IMR-90 (cell line): ENCODE measurements around the gene PEX10. TPM values are rescaled to one million over a fixed set of nuclear protein-coding genes. Genes with fewer than 3 reads are reported as not detected.

Experiments
- ATAC-seq: fragments of 200-7000 bp; cut with Tn5 transposase; 2 replicates; pipeline ENCODE4 v1.9.1; 2020; ENCODE audit warnings: low read depth, mild to moderate bottlenecking, moderate library complexity
- BruUV-seq: library from RNA; stranded (reverse); fragments of 400-500 nt; replicated peaks from 2 replicates; lab custom pipeline; 2021; lab: Mats Ljungman, UMichigan
- CTCF ChIA-PET: fragments of 300-600 bp; formaldehyde crosslinking; extraction: SDS; loops from one replicate; lab custom pipeline; 2021; ENCODE audit warnings: antibody characterized with exemption; lab: Yijun Ruan, JAX
- POLR2A ChIA-PET: fragments of 300-600 bp; sonication (Branson Sonifier 250); formaldehyde crosslinking; loops from one replicate; lab custom pipeline; 2022; ENCODE audit warnings: antibody characterized with exemption; ENCODE audit not compliant: unreplicated experiment; lab: Charles Lee
- DNase-seq: peaks from one replicate; pipeline ENCODE4 v3.0.0; 2013
- H2AFZ ChIP-seq: replicated peaks from 2 replicates; pipeline ENCODE3; 2013; ENCODE audit warnings: low read length, mild to moderate bottlenecking; ENCODE audit not compliant: poor library complexity
- H2AK5ac ChIP-seq: 2 replicates; pipeline ENCODE4 v1.6.1; 2013; ENCODE audit warnings: low read depth, low read length, inconsistent platforms
- H2AK9ac ChIP-seq: replicated peaks from 2 replicates; pipeline ENCODE3; 2013; ENCODE audit warnings: mild to moderate bottlenecking, low read depth, low read length, moderate library complexity; ENCODE audit not compliant: poor library complexity
- H2BK120ac ChIP-seq: 2 replicates; pipeline ENCODE4 v1.6.1; 2013; ENCODE audit warnings: low read depth, low read length, inconsistent platforms
- H2BK15ac ChIP-seq: 3 replicates; pipeline ENCODE4 v1.6.1; 2013; ENCODE audit warnings: low read depth, low read length, inconsistent platforms
- H2BK20ac ChIP-seq: 2 replicates; pipeline ENCODE4 v1.6.1; 2013; ENCODE audit warnings: low read depth, mild to moderate bottlenecking, inconsistent platforms, low read length, moderate library complexity
- H2BK5ac ChIP-seq: 2 replicates; pipeline ENCODE4 v1.6.1; 2013; ENCODE audit warnings: mild to moderate bottlenecking, low read depth, low read length, inconsistent platforms; ENCODE audit not compliant: poor library complexity, severe bottlenecking
- H3K14ac ChIP-seq: replicated peaks from 2 replicates; pipeline ENCODE4 v1.6.1; 2013; ENCODE audit warnings: low read depth, low read length, inconsistent platforms
- H3K18ac ChIP-seq: 2 replicates; pipeline ENCODE4 v1.6.1; 2013; ENCODE audit warnings: low read depth, low read length, control low read depth
- H3K23ac ChIP-seq: 2 replicates; pipeline ENCODE4 v1.6.1; 2013; ENCODE audit warnings: low read depth, low read length, inconsistent platforms
- H3K27ac ChIP-seq: 2 replicates; pipeline ENCODE4 v1.5.1; 2013; ENCODE audit warnings: mild to moderate bottlenecking, control low read depth, low read length; ENCODE audit not compliant: insufficient read depth
- H3K27me3 ChIP-seq: 2 replicates; pipeline ENCODE4 v1.6.1; 2013; ENCODE audit warnings: low read length; ENCODE audit not compliant: control insufficient read depth, insufficient read depth
- H3K36me3 ChIP-seq: 2 replicates; pipeline ENCODE4 v1.6.1; 2013; ENCODE audit warnings: low read length, mixed read lengths; ENCODE audit not compliant: control insufficient read depth, insufficient read depth
- H3K4ac ChIP-seq: 2 replicates; pipeline ENCODE4 v1.6.1; 2013; ENCODE audit warnings: low read depth, low read length, inconsistent platforms
- H3K4me1 ChIP-seq: 2 replicates; pipeline ENCODE4 v1.6.1; 2013; ENCODE audit warnings: low read length, mixed read lengths; ENCODE audit not compliant: control insufficient read depth, insufficient read depth
- H3K4me2 ChIP-seq: 2 replicates; pipeline ENCODE4 v1.6.1; 2013; ENCODE audit warnings: low read depth, mild to moderate bottlenecking, control low read depth, low read length, moderate library complexity
- H3K4me3 ChIP-seq: 2 replicates; pipeline ENCODE4 v1.5.1; 2013; ENCODE audit warnings: low read depth, mild to moderate bottlenecking, control low read depth, low read length, moderate library complexity; ENCODE audit not compliant: insufficient read depth
- H3K56ac ChIP-seq: 2 replicates; pipeline ENCODE4 v1.6.1; 2013; ENCODE audit warnings: low read length, inconsistent platforms; ENCODE audit not compliant: insufficient read depth; ENCODE audit errors: extremely low read depth
- H3K79me1 ChIP-seq, 2 experiments: 2 replicates each; pipeline ENCODE4 v1.6.1; 2013; ENCODE audit warnings: low read length in 2 of 2, inconsistent platforms in 1 of 2, low read depth in 1 of 2
- H3K9ac ChIP-seq: 2 replicates; pipeline ENCODE4 v1.6.1; 2013; ENCODE audit warnings: low read depth, low read length, control low read depth
- H3K9me1 ChIP-seq: 2 replicates; pipeline ENCODE4 v1.6.1; 2013; ENCODE audit warnings: low read length, inconsistent platforms; ENCODE audit not compliant: insufficient read depth
- H3K9me3 ChIP-seq: 2 replicates; pipeline ENCODE4 v1.6.1; 2013; ENCODE audit warnings: low read length; ENCODE audit not compliant: control insufficient read depth, insufficient read depth
- H4K20me1 ChIP-seq: 2 replicates; pipeline ENCODE4 v1.6.1; 2013; ENCODE audit warnings: low read length, inconsistent platforms; ENCODE audit not compliant: insufficient read depth
- H4K5ac ChIP-seq: 2 replicates; pipeline ENCODE4 v1.6.1; 2013; ENCODE audit warnings: mild to moderate bottlenecking, low read depth, low read length, control low read depth
- H4K8ac ChIP-seq, 2 experiments: 2 replicates each; pipeline ENCODE4 v1.6.1; 2013; ENCODE audit warnings: low read depth in 2 of 2, low read length in 2 of 2, control low read depth in 1 of 2, inconsistent platforms in 1 of 2
- H4K91ac ChIP-seq: 2 replicates; pipeline ENCODE4 v1.6.1; 2013; ENCODE audit warnings: low read depth, low read length, inconsistent platforms; ENCODE audit not compliant: insufficient read depth
- BHLHE40 ChIP-seq: fragments of 150-350 bp; IDR thresholded peaks from 2 replicates; pipeline ENCODE4 v1.6.1; 2016; ENCODE audit warnings: mild to moderate bottlenecking, low read depth, low read length
- CEBPB ChIP-seq: IDR thresholded peaks from 2 replicates; pipeline ENCODE4 v1.6.1; 2012; ENCODE audit warnings: low read depth, low read length, improper control_type of control experiment
- CHD1 ChIP-seq: IDR thresholded peaks from 2 replicates; pipeline ENCODE4 v1.6.1; 2012; ENCODE audit warnings: low read depth, low read length, improper control_type of control experiment
- MAFK ChIP-seq: IDR thresholded peaks from 2 replicates; pipeline ENCODE4 v1.6.1; 2012; ENCODE audit warnings: low read depth, low read length, improper control_type of control experiment
- POLR2A ChIP-seq: IDR thresholded peaks from 2 replicates; pipeline ENCODE4 v1.6.1; 2012; ENCODE audit warnings: mild to moderate bottlenecking, low read depth, low read length
- RFX5 ChIP-seq: IDR thresholded peaks from 2 replicates; pipeline ENCODE4 v1.8.0; 2012; ENCODE audit warnings: low read depth, mild to moderate bottlenecking, low read length, moderate library complexity
- whole genome bisulfite sequencing, 2 experiments: methylation state at CpG; one replicate each; pipeline versions ENCODE4 v1.1.5 to v1.1.7; 2013; ENCODE audit warnings: missing lambda C conversion rate in 2 of 2; ENCODE audit not compliant: insufficient read length in 1 of 2; ENCODE audit errors: extremely low coverage in 2 of 2; 5-methylcytosine and 5-hydroxymethylcytosine counted together
- dilution Hi-C: fragments of 300-500 bp; cut with HindIII; formaldehyde crosslinking; loops from one replicate; pipeline ENCODE4 v1.14.3; 2018; ENCODE audit warnings: low sequenced_read_pairs; ENCODE audit not compliant: unreplicated experiment
- in situ Hi-C: fragments of 300-500 bp; cut with MboI; formaldehyde crosslinking; loops from 3 replicates; pipeline ENCODE4 v1.14.3; 2019; ENCODE audit warnings: low sequenced_read_pairs, inconsistent platforms, mixed read lengths
- intact Hi-C: fragments of 100-400 bp; cut with micrococcal nuclease; formaldehyde crosslinking; loops from 2 replicates; pipeline ENCODE4 v1.10.0; 2022
- polyA plus RNA-seq, 3 experiments: library from polyadenylated mRNA; depleted of rRNA; stranded (reverse); fragments of >200 nt; gene quantifications; 2 replicates each; pipeline ENCODE4 v1.2.3, GENCODE V29; 2012; ENCODE audit warnings: low replicate concordance in 1 of 3
- total RNA-seq: library from RNA; depleted of rRNA; stranded (reverse); fragments of >200 nt; gene quantifications from 2 replicates; pipeline ENCODE4 v1.2.3, GENCODE V29; 2012
- TF ChIP-seq, protein P1 (sequence below): fragments of 150-350 bp; IDR thresholded peaks from 2 replicates; pipeline ENCODE4 v1.6.1; 2016; ENCODE audit warnings: low read depth, mild to moderate bottlenecking, low read length, moderate library complexity, borderline replicate concordance
- TF ChIP-seq, protein P2 (sequence below): conservative IDR thresholded peaks from 2 replicates; pipeline ENCODE4 v1.5.1; 2012; ENCODE audit warnings: mild to moderate bottlenecking, low read depth, low read length, improper control_type of control experiment

The PEX10 gene
- total and polyA plus RNA-seq, 2 of the 4 experiments (the other 2 are of a cell fraction) = 16.9 to 19.7 TPM

DNA sequence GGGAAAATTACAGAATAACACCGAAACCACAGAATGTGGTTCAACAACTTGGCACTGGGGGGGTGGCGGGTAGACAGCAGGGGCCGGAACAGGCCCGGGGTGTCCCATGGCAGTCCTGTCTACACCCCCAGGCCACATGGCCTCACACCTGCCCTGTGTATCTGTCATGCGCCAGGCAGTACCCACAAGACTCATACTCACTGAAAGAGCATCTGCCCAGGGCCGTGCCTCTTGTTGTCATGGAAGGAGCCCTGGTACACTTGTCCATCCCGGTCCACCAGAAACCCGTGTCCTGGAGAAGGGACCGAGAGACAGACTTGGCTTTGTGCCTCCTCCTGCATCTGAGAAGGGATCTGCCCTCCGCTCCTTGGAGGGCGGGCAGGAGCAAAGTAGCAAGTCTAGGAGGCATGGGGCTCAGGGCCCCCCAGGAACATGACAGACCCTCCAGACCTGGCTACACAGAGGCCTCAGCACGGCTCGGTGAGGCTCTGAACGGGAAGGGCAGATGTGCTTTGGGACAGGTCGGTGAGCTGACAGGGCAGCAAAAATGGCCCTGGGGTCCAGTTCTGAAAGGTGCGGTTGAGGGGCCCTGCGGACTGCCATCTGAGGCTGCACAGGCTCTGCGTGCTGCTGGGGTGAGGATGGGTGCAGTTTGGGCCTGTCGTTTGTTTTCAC, 26.6 kb downstream of the PEX10 start:
- intact Hi-C loops = no loop called here
- ATAC-seq (no peak), DNase-seq (no peak)
- Histone ChIP-seq H3K36me3 (0 out of 2 replicates have a peak, but pooled peaks cover 2% of the 10 kb centered on the region), H3K14ac (no peak overlapping the region), H3K27me3 (no peaks in the 10 kb centered on the region), H3K9ac (no peak overlapping the region), H4K20me1 (no peaks in the 10 kb centered on the region), H3K18ac (no peak overlapping the region), H3K27ac (no peak overlapping the region), H3K4me1 (no peaks in the 10 kb centered on the region; the same call in 1 of the 2 replicates), H2BK20ac (no peak overlapping the region), H4K8ac (no peak overlapping the region), H2BK120ac (no peak overlapping the region), H2BK15ac (no peak overlapping the region), H3K9me3 (no peaks in the 10 kb centered on the region), H2AFZ (no peak overlapping the region), H3K4me3 (no peak overlapping the region), H3K56ac (no peak overlapping the region), H2BK5ac (no peak overlapping the region), H3K4me2 (no peak overlapping the region), H3K79me1 (peaks cover 0 to 15% of the 10 kb centered on the region in 2 experiments; a peak in 3 of 4 replicates), H2AK5ac (no peak overlapping the region), H4K5ac (no peak overlapping the region), H3K23ac (no peak overlapping the region), H3K9me1 (peaks cover 4% of the 10 kb centered on the region; the same call in 1 of the 2 replicates), H2AK9ac (peak overlapping the region; percentile 42), H4K91ac (no peak overlapping the region), H3K4ac (no peak overlapping the region)
- dilution Hi-C loops = no loop called here
- ChIA-PET CTCF (no interaction called here), POLR2A (no interaction called here)
- TF ChIP-seq BHLHE40 (no peak), RFX5 (no peak), POLR2A (no peak), CEBPB (no peak), MAFK (no peak), CHD1 (no peak)
- TF ChIP-seq, protein P1, sequence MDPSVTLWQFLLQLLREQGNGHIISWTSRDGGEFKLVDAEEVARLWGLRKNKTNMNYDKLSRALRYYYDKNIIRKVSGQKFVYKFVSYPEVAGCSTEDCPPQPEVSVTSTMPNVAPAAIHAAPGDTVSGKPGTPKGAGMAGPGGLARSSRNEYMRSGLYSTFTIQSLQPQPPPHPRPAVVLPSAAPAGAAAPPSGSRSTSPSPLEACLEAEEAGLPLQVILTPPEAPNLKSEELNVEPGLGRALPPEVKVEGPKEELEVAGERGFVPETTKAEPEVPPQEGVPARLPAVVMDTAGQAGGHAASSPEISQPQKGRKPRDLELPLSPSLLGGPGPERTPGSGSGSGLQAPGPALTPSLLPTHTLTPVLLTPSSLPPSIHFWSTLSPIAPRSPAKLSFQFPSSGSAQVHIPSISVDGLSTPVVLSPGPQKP = no peak
- TF ChIP-seq, protein P2, sequence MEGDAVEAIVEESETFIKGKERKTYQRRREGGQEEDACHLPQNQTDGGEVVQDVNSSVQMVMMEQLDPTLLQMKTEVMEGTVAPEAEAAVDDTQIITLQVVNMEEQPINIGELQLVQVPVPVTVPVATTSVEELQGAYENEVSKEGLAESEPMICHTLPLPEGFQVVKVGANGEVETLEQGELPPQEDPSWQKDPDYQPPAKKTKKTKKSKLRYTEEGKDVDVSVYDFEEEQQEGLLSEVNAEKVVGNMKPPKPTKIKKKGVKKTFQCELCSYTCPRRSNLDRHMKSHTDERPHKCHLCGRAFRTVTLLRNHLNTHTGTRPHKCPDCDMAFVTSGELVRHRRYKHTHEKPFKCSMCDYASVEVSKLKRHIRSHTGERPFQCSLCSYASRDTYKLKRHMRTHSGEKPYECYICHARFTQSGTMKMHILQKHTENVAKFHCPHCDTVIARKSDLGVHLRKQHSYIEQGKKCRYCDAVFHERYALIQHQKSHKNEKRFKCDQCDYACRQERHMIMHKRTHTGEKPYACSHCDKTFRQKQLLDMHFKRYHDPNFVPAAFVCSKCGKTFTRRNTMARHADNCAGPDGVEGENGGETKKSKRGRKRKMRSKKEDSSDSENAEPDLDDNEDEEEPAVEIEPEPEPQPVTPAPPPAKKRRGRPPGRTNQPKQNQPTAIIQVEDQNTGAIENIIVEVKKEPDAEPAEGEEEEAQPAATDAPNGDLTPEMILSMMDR = no peak
- BruUV-seq = no TSS peak
- 93% methylated on average over 5 of the region's 19 CpGs; no CpG with 5 or more reads in 1 of the 2 experiments for WGBS, 2 experiments
- in situ Hi-C loops = no loop called here
